HCT116 (cell line): ENCODE data around the gene MMP17. TPM values are rescaled to one million over a fixed set of nuclear protein-coding genes. Genes with fewer than 3 reads are reported as not detected.

ENCODE experiments used
- ATAC-seq: fragments of 200-7000 bp; cut with Tn5 transposase; 2 replicates; pipeline ENCODE4 v1.9.1; 2020; ENCODE audit warnings: mild to moderate bottlenecking, moderate library complexity
- BruUV-seq: library from RNA; stranded (reverse); fragments of 400-500 nt; replicated peaks from 2 replicates; lab custom pipeline; 2021; lab: Mats Ljungman, UMichigan
- CTCF ChIA-PET: fragments of 300-600 bp; sonication (Branson Sonifier 250); formaldehyde crosslinking; loops from one replicate; lab custom pipeline; 2021; ENCODE audit warnings: antibody characterized with exemption; lab: Charles Lee
- POLR2A ChIA-PET: fragments of 300-600, 350-600 bp; sonication (Branson Sonifier 250); formaldehyde crosslinking; loops from one replicate; lab custom pipeline; 2021; ENCODE audit warnings: antibody characterized with exemption; lab: Charles Lee
- RAD21 ChIA-PET, 2 experiments: fragments of 300-600 bp; sonication (Branson Sonifier 250); formaldehyde crosslinking; loops; one replicate each; lab custom pipeline; 2023; ENCODE audit warnings: low total read pairs in 2 of 2; ENCODE audit not compliant: uncharacterized antibody in 2 of 2, unreplicated experiment in 2 of 2, low non-redundant PET in 1 of 2; lab: Charles Lee
- DNase-seq: peaks from one replicate; pipeline ENCODE4 v3.0.0-alpha.2; 2010; ENCODE audit warnings: low read depth, low spot score
- H2AFZ ChIP-seq: fragments of 200-600 bp; shearing (Covaris generic), sonication (generic); 2 replicates; pipeline ENCODE4 v1.6.1; 2017; ENCODE audit warnings: low read depth, mixed run types, mixed read lengths, antibody characterized with exemption, low read length; ENCODE audit not compliant: poor library complexity, severe bottlenecking
- H3K27ac ChIP-seq: 2 replicates; pipeline ENCODE4 v1.5.1; 2012; ENCODE audit warnings: low read depth, low read length
- H3K27me3 ChIP-seq: fragments of 200-600 bp; sonication (generic); 2 replicates; pipeline ENCODE4 v1.6.1; 2016; ENCODE audit warnings: mixed run types, low read length, mixed read lengths; ENCODE audit not compliant: insufficient read depth
- H3K36me3 ChIP-seq, 2 experiments: fragments of 200-500 bp in 1 of 2; fragments of 200-600 bp in 1 of 2; sonication (Bioruptor generic) in 1 of 2; sonication (generic) in 1 of 2; 2 replicates each; pipeline versions ENCODE4 v1.5.1 to v1.6.1; 2014 to 2016; ENCODE audit warnings: low read length in 2 of 2, inconsistent platforms in 1 of 2, mixed read lengths in 1 of 2, mixed run types in 1 of 2; ENCODE audit not compliant: insufficient read depth in 2 of 2, control insufficient read depth in 1 of 2
- H3K4me1 ChIP-seq, 2 experiments: fragments of 200-600 bp in 1 of 2; sonication (generic) in 1 of 2; 2 replicates each; pipeline versions ENCODE4 v1.5.1 to v1.6.1; 2012 to 2017; ENCODE audit warnings: low read length in 2 of 2, inconsistent platforms in 1 of 2, mild to moderate bottlenecking in 1 of 2, mixed read lengths in 1 of 2, mixed run types in 1 of 2, moderate library complexity in 1 of 2; ENCODE audit not compliant: insufficient read depth in 2 of 2, control insufficient read depth in 1 of 2
- H3K4me2 ChIP-seq: fragments of 200-600 bp; sonication (generic); 2 replicates; pipeline ENCODE4 v1.6.1; 2017; ENCODE audit warnings: mixed run types, low read length, mixed read lengths
- H3K4me3 ChIP-seq, 2 experiments: fragments of 200-600 bp in 1 of 2; sonication (generic) in 1 of 2; replicated peaks in 1 of 2; 2 replicates each; pipeline ENCODE4 v1.5.1; 2011 to 2016; ENCODE audit warnings: low read length in 2 of 2, control low read depth in 1 of 2, low read depth in 1 of 2, mild to moderate bottlenecking in 1 of 2, mixed read lengths in 1 of 2, mixed run types in 1 of 2
- H3K79me2 ChIP-seq: fragments of 200-600 bp; sonication (generic); 2 replicates; pipeline ENCODE4 v1.6.1; 2017; ENCODE audit warnings: mild to moderate bottlenecking, mixed run types, low read length, moderate library complexity, mixed read lengths; ENCODE audit not compliant: insufficient read depth
- H3K9ac ChIP-seq: fragments of 200-600 bp; sonication (generic); 2 replicates; pipeline ENCODE4 v1.6.1; 2016; ENCODE audit warnings: low read length, mixed read lengths
- H3K9me2 ChIP-seq: fragments of 200-600 bp; sonication (generic), shearing (Covaris generic); 2 replicates; pipeline ENCODE4 v1.6.1; 2017; ENCODE audit warnings: mixed run types, mild to moderate bottlenecking, moderate library complexity; ENCODE audit not compliant: insufficient read depth
- H3K9me3 ChIP-seq, 2 experiments: fragments of 200-500 bp in 1 of 2; fragments of 200-600 bp in 1 of 2; sonication (Bioruptor generic) in 1 of 2; sonication (generic) in 1 of 2; 2 replicates each; pipeline ENCODE4 v1.6.1; 2014 to 2017; ENCODE audit warnings: low read length in 2 of 2, mixed read lengths in 2 of 2, inconsistent platforms in 1 of 2, low read depth in 1 of 2, mild to moderate bottlenecking in 1 of 2, mixed run types in 1 of 2, moderate library complexity in 1 of 2; ENCODE audit not compliant: control insufficient read depth in 1 of 2, insufficient read depth in 1 of 2
- H4K20me1 ChIP-seq: fragments of 200-600 bp; sonication (generic), shearing (Covaris generic); 2 replicates; pipeline ENCODE4 v1.6.1; 2017; ENCODE audit warnings: mixed run types, mild to moderate bottlenecking, moderate library complexity; ENCODE audit not compliant: insufficient read depth
- CTCF ChIP-seq, 3 experiments: fragments of 200-600 bp in 1 of 3; sonication (generic) in 1 of 3; IDR thresholded peaks in 2 of 3; conservative IDR thresholded peaks in 1 of 3; 2 replicates each; pipeline ENCODE4 v1.5.1; 2012 to 2017; ENCODE audit warnings: low read depth in 2 of 3, low read length in 2 of 3, antibody characterized with exemption in 1 of 3, borderline replicate concordance in 1 of 3, control low read depth in 1 of 3, mild to moderate bottlenecking in 1 of 3, mixed read lengths in 1 of 3, mixed run types in 1 of 3, moderate library complexity in 1 of 3; ENCODE audit not compliant: insufficient read depth in 1 of 3
- SP1 ChIP-seq: IDR thresholded peaks from 2 replicates; pipeline ENCODE4 v1.6.1; 2012; ENCODE audit warnings: low read depth
- ZFX ChIP-seq: fragments of 450-650 bp; IDR thresholded peaks from 2 replicates; pipeline ENCODE4 v1.6.1; 2017
- intact Hi-C: fragments of 100-400 bp; cut with micrococcal nuclease; formaldehyde crosslinking; loops from 2 replicates; pipeline ENCODE4 v1.10.0; 2022
- total RNA-seq: library from RNA; stranded (reverse); gene quantifications from one replicate; pipeline ENCODE4 v1.2.1, GENCODE V29; 2021; ENCODE audit not compliant: unreplicated experiment
- TF ChIP-seq, protein P1 (sequence below): IDR thresholded peaks from 2 replicates; pipeline ENCODE4 v1.6.1; 2012
- TF ChIP-seq, protein P2 (sequence below): IDR thresholded peaks from 2 replicates; pipeline ENCODE4 v1.6.1; 2012

MMP17 gene
- total RNA-seq, 1 experiment from 2014 or later, result 14.3 TPM

- H3K4me1 ChIP-seq, result peaks cover 31 to 50% of the 10 kb centered on the region in 2 experiments
- no peaks in the 10 kb centered on the region for H3K9me3 ChIP-seq
- H3K4me2 ChIP-seq, result no peak overlapping the region
- TF ChIP-seq SP1 (no peak), CTCF (IDR thresholded peaks at IDR 0.05 in 2 of 3, conservative IDR thresholded peaks at IDR 0.05 in 1 of 3; ENCODE audit: borderline replicate concordance in 1 of 3, insufficient read depth in 1 of 3, low read depth in 2 of 3, low read length in 2 of 3) (no peak), ZFX (no peak)
- TF ChIP-seq, protein P1, sequence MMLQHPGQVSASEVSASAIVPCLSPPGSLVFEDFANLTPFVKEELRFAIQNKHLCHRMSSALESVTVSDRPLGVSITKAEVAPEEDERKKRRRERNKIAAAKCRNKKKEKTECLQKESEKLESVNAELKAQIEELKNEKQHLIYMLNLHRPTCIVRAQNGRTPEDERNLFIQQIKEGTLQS, result no peak
- TF ChIP-seq, protein P2, sequence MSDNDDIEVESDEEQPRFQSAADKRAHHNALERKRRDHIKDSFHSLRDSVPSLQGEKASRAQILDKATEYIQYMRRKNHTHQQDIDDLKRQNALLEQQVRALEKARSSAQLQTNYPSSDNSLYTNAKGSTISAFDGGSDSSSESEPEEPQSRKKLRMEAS, result no peak
- ChIA-PET CTCF (no interaction called here), RAD21 (no interaction called here), POLR2A (no interaction called here)
- H3K27me3 ChIP-seq, result no peaks in the 10 kb centered on the region
- H3K9me2 ChIP-seq, result no peaks in the 10 kb centered on the region
- H3K9ac ChIP-seq, result no peak overlapping the region
- no peak overlapping the region for H3K4me3 ChIP-seq
- ATAC-seq, result no peak
- intact Hi-C loops, result no loop called here
- H3K36me3 ChIP-seq, result no peaks in the 10 kb centered on the region
- H3K27ac ChIP-seq, result no peak overlapping the region
- DNase-seq, result no peak
- no TSS peak for BruUV-seq
- no peaks in the 10 kb centered on the region for H4K20me1 ChIP-seq
- H3K79me2 ChIP-seq, result no peaks in the 10 kb centered on the region
- H2AFZ ChIP-seq, result no peak overlapping the region
These were observed 39.9 kb downstream of the MMP17 start for GRCh38 chr12:131867891-131868675.
